IMR-90 (cell line): Measurements from ENCODE around the gene SPDEF. TPM values are rescaled to one million over a fixed set of nuclear protein-coding genes. Genes with fewer than 3 reads are reported as not detected.

Experiments used
- ATAC-seq: fragments of 200-7000 bp; cut with Tn5 transposase; 2 replicates; pipeline ENCODE4 v1.9.1; 2020; ENCODE audit warnings: low read depth, mild to moderate bottlenecking, moderate library complexity
- BruUV-seq: library from RNA; stranded (reverse); fragments of 400-500 nt; replicated peaks from 2 replicates; lab custom pipeline; 2021; lab: Mats Ljungman, UMichigan
- CTCF ChIA-PET: fragments of 300-600 bp; formaldehyde crosslinking; extraction: SDS; loops from one replicate; lab custom pipeline; 2021; ENCODE audit warnings: antibody characterized with exemption; lab: Yijun Ruan, JAX
- POLR2A ChIA-PET: fragments of 300-600 bp; sonication (Branson Sonifier 250); formaldehyde crosslinking; loops from one replicate; lab custom pipeline; 2022; ENCODE audit warnings: antibody characterized with exemption; ENCODE audit not compliant: unreplicated experiment; lab: Charles Lee
- DNase-seq: peaks from one replicate; pipeline ENCODE4 v3.0.0; 2013
- H2AFZ ChIP-seq: replicated peaks from 2 replicates; pipeline ENCODE3; 2013; ENCODE audit warnings: low read length, mild to moderate bottlenecking; ENCODE audit not compliant: poor library complexity
- H2AK5ac ChIP-seq: 2 replicates; pipeline ENCODE4 v1.6.1; 2013; ENCODE audit warnings: low read depth, low read length, inconsistent platforms
- H2AK9ac ChIP-seq: replicated peaks from 2 replicates; pipeline ENCODE3; 2013; ENCODE audit warnings: mild to moderate bottlenecking, low read depth, low read length, moderate library complexity; ENCODE audit not compliant: poor library complexity
- H2BK120ac ChIP-seq: 2 replicates; pipeline ENCODE4 v1.6.1; 2013; ENCODE audit warnings: low read depth, low read length, inconsistent platforms
- H2BK15ac ChIP-seq: 3 replicates; pipeline ENCODE4 v1.6.1; 2013; ENCODE audit warnings: low read depth, low read length, inconsistent platforms
- H2BK20ac ChIP-seq: 2 replicates; pipeline ENCODE4 v1.6.1; 2013; ENCODE audit warnings: low read depth, mild to moderate bottlenecking, inconsistent platforms, low read length, moderate library complexity
- H2BK5ac ChIP-seq: 2 replicates; pipeline ENCODE4 v1.6.1; 2013; ENCODE audit warnings: mild to moderate bottlenecking, low read depth, low read length, inconsistent platforms; ENCODE audit not compliant: poor library complexity, severe bottlenecking
- H3K14ac ChIP-seq: replicated peaks from 2 replicates; pipeline ENCODE4 v1.6.1; 2013; ENCODE audit warnings: low read depth, low read length, inconsistent platforms
- H3K18ac ChIP-seq: 2 replicates; pipeline ENCODE4 v1.6.1; 2013; ENCODE audit warnings: low read depth, low read length, control low read depth
- H3K23ac ChIP-seq: 2 replicates; pipeline ENCODE4 v1.6.1; 2013; ENCODE audit warnings: low read depth, low read length, inconsistent platforms
- H3K27ac ChIP-seq: 2 replicates; pipeline ENCODE4 v1.5.1; 2013; ENCODE audit warnings: mild to moderate bottlenecking, control low read depth, low read length; ENCODE audit not compliant: insufficient read depth
- H3K27me3 ChIP-seq: 2 replicates; pipeline ENCODE4 v1.6.1; 2013; ENCODE audit warnings: low read length; ENCODE audit not compliant: control insufficient read depth, insufficient read depth
- H3K36me3 ChIP-seq: 2 replicates; pipeline ENCODE4 v1.6.1; 2013; ENCODE audit warnings: low read length, mixed read lengths; ENCODE audit not compliant: control insufficient read depth, insufficient read depth
- H3K4ac ChIP-seq: 2 replicates; pipeline ENCODE4 v1.6.1; 2013; ENCODE audit warnings: low read depth, low read length, inconsistent platforms
- H3K4me1 ChIP-seq: 2 replicates; pipeline ENCODE4 v1.6.1; 2013; ENCODE audit warnings: low read length, mixed read lengths; ENCODE audit not compliant: control insufficient read depth, insufficient read depth
- H3K4me2 ChIP-seq: 2 replicates; pipeline ENCODE4 v1.6.1; 2013; ENCODE audit warnings: low read depth, mild to moderate bottlenecking, control low read depth, low read length, moderate library complexity
- H3K4me3 ChIP-seq: 2 replicates; pipeline ENCODE4 v1.5.1; 2013; ENCODE audit warnings: low read depth, mild to moderate bottlenecking, control low read depth, low read length, moderate library complexity; ENCODE audit not compliant: insufficient read depth
- H3K56ac ChIP-seq: 2 replicates; pipeline ENCODE4 v1.6.1; 2013; ENCODE audit warnings: low read length, inconsistent platforms; ENCODE audit not compliant: insufficient read depth; ENCODE audit errors: extremely low read depth
- H3K79me1 ChIP-seq, 2 experiments: 2 replicates each; pipeline ENCODE4 v1.6.1; 2013; ENCODE audit warnings: low read length in 2 of 2, inconsistent platforms in 1 of 2, low read depth in 1 of 2
- H3K9ac ChIP-seq: 2 replicates; pipeline ENCODE4 v1.6.1; 2013; ENCODE audit warnings: low read depth, low read length, control low read depth
- H3K9me1 ChIP-seq: 2 replicates; pipeline ENCODE4 v1.6.1; 2013; ENCODE audit warnings: low read length, inconsistent platforms; ENCODE audit not compliant: insufficient read depth
- H3K9me3 ChIP-seq: 2 replicates; pipeline ENCODE4 v1.6.1; 2013; ENCODE audit warnings: low read length; ENCODE audit not compliant: control insufficient read depth, insufficient read depth
- H4K20me1 ChIP-seq: 2 replicates; pipeline ENCODE4 v1.6.1; 2013; ENCODE audit warnings: low read length, inconsistent platforms; ENCODE audit not compliant: insufficient read depth
- H4K5ac ChIP-seq: 2 replicates; pipeline ENCODE4 v1.6.1; 2013; ENCODE audit warnings: mild to moderate bottlenecking, low read depth, low read length, control low read depth
- H4K8ac ChIP-seq, 2 experiments: 2 replicates each; pipeline ENCODE4 v1.6.1; 2013; ENCODE audit warnings: low read depth in 2 of 2, low read length in 2 of 2, control low read depth in 1 of 2, inconsistent platforms in 1 of 2
- H4K91ac ChIP-seq: 2 replicates; pipeline ENCODE4 v1.6.1; 2013; ENCODE audit warnings: low read depth, low read length, inconsistent platforms; ENCODE audit not compliant: insufficient read depth
- MAZ ChIP-seq: IDR thresholded peaks from 2 replicates; pipeline ENCODE4 v1.6.1; 2012; ENCODE audit warnings: low read depth, mild to moderate bottlenecking, low read length, improper control_type of control experiment, moderate library complexity, borderline replicate concordance
- MXI1 ChIP-seq: IDR thresholded peaks from 2 replicates; pipeline ENCODE4 v1.6.1; 2012; ENCODE audit warnings: low read depth, mild to moderate bottlenecking, low read length, moderate library complexity, borderline replicate concordance
- NFE2L2 ChIP-seq: fragments of 150-350 bp; IDR thresholded peaks from 2 replicates; pipeline ENCODE4 v1.6.1; 2016; ENCODE audit warnings: low read depth, mild to moderate bottlenecking, low read length
- POLR2A ChIP-seq: IDR thresholded peaks from 2 replicates; pipeline ENCODE4 v1.6.1; 2012; ENCODE audit warnings: mild to moderate bottlenecking, low read depth, low read length
- RFX5 ChIP-seq: IDR thresholded peaks from 2 replicates; pipeline ENCODE4 v1.8.0; 2012; ENCODE audit warnings: low read depth, mild to moderate bottlenecking, low read length, moderate library complexity
- WGBS, 2 experiments: methylation state at CpG; one replicate each; pipeline versions ENCODE4 v1.1.5 to v1.1.7; 2013; ENCODE audit warnings: missing lambda C conversion rate in 2 of 2; ENCODE audit not compliant: insufficient read length in 1 of 2; ENCODE audit errors: extremely low coverage in 2 of 2; 5-methylcytosine and 5-hydroxymethylcytosine counted together
- dilution Hi-C: fragments of 300-500 bp; cut with HindIII; formaldehyde crosslinking; loops from one replicate; pipeline ENCODE4 v1.14.3; 2018; ENCODE audit warnings: low sequenced_read_pairs; ENCODE audit not compliant: unreplicated experiment
- in situ Hi-C: fragments of 300-500 bp; cut with MboI; formaldehyde crosslinking; loops from 3 replicates; pipeline ENCODE4 v1.14.3; 2019; ENCODE audit warnings: low sequenced_read_pairs, inconsistent platforms, mixed read lengths
- intact Hi-C: fragments of 100-400 bp; cut with micrococcal nuclease; formaldehyde crosslinking; loops from 2 replicates; pipeline ENCODE4 v1.10.0; 2022
- polyA plus RNA-seq, 3 experiments: library from polyadenylated mRNA; depleted of rRNA; stranded (reverse); fragments of >200 nt; gene quantifications; 2 replicates each; pipeline ENCODE4 v1.2.3, GENCODE V29; 2012; ENCODE audit warnings: low replicate concordance in 1 of 3
- total RNA-seq: library from RNA; depleted of rRNA; stranded (reverse); fragments of >200 nt; gene quantifications from 2 replicates; pipeline ENCODE4 v1.2.3, GENCODE V29; 2012
- TF ChIP-seq, protein P1 (sequence below): conservative IDR thresholded peaks from 2 replicates; pipeline ENCODE4 v1.5.1; 2012; ENCODE audit warnings: mild to moderate bottlenecking, low read depth, low read length, improper control_type of control experiment
- TF ChIP-seq, protein P2 (sequence below): fragments of 150-350 bp; IDR thresholded peaks from 2 replicates; pipeline ENCODE4 v1.6.1; 2016; ENCODE audit warnings: low read depth, mild to moderate bottlenecking, low read length, moderate library complexity, borderline replicate concordance
- TF ChIP-seq, protein P3 (sequence below): fragments of 150-350 bp; IDR thresholded peaks from 2 replicates; pipeline ENCODE4 v1.6.1; 2017; ENCODE audit warnings: mild to moderate bottlenecking, antibody characterized with exemption, low read length, low read depth

Gene SPDEF
- total and polyA plus RNA-seq, 2 of the 4 experiments (the other 2 are of a cell fraction) = 0.05 TPM; not detected in 1

DNA sequence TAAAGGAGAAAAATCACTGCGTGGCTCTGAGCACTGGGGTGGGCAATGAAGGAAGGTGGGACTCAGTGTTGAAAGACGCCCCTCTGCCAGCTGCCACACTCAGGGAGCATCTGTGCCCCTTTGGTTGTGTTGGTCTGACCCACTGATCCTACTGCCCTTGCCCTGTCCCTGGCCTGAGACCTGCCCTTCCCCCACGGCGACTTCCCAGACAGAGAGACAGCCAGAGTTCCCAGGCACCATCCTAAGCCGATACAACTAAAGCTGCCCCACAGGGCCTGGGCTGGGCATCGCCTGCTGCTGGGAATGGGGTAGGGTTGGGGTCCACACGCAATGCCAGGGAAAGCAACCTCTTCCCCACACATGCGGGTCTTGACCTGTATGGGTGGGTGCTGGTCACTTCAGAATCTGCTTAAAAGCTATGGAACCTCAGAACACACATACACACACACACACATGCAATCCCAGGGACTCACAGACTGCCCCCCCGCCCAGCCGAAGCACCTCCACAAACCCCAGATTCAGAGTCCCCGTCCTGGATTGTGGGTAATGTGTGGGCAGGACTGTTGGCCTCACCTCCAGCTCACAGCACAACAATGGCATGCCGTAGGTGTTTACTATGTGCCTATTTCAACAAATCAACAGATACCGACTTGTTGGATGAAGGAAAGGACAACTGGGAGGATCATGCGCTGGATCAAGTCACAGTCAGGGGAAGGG lies 10.9 kb upstream of the SPDEF start (continued):
- no peak for TF ChIP-seq RFX5
- TF ChIP-seq, protein P1, sequence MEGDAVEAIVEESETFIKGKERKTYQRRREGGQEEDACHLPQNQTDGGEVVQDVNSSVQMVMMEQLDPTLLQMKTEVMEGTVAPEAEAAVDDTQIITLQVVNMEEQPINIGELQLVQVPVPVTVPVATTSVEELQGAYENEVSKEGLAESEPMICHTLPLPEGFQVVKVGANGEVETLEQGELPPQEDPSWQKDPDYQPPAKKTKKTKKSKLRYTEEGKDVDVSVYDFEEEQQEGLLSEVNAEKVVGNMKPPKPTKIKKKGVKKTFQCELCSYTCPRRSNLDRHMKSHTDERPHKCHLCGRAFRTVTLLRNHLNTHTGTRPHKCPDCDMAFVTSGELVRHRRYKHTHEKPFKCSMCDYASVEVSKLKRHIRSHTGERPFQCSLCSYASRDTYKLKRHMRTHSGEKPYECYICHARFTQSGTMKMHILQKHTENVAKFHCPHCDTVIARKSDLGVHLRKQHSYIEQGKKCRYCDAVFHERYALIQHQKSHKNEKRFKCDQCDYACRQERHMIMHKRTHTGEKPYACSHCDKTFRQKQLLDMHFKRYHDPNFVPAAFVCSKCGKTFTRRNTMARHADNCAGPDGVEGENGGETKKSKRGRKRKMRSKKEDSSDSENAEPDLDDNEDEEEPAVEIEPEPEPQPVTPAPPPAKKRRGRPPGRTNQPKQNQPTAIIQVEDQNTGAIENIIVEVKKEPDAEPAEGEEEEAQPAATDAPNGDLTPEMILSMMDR = no peak

DNA sequence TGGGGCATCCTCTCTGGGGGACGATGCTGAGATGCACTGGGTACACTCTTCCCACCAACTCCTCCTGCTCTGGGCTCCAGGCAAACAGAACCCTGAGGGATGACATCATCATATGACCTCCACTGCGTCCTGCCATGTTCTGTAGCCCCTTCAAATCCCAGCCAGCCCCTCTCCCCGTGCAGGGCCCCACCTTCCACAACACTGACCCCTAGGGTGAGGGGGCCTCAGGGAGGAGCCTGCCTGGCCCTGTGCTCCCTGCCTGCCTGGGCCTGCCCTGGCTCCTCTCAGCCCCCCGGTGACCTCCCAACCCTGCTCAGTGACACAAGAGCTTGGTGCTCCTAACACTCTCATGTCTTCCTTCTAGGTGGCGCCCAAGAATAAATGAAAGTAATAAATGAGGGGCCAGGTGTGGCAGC lies 9.6 kb upstream of the SPDEF start:
- intact Hi-C loops (no loop called here), dilution Hi-C loops (no loop called here), in situ Hi-C loops (no loop called here)
- no peak overlapping the region for H2BK15ac ChIP-seq
- H2AK5ac ChIP-seq = no peak overlapping the region
- H2AK9ac ChIP-seq = no peak overlapping the region
- H3K18ac ChIP-seq = no peak overlapping the region
- ChIA-PET CTCF (interaction anchor here (1.0 kb wide), 1 partner anchor 15 kb away, joined by 3 read pairs; no protein-coding TSS in a partner anchor), POLR2A (no interaction called here)
- H3K4me2 ChIP-seq = no peak overlapping the region
- no peak overlapping the region for H3K23ac ChIP-seq
- no peak overlapping the region for H4K5ac ChIP-seq
- H3K9me3 ChIP-seq = no peaks in the 10 kb centered on the region
- no peak overlapping the region for H2AFZ ChIP-seq
- H3K4ac ChIP-seq = no peak overlapping the region
- ATAC-seq = no peak
- H3K79me1 ChIP-seq = no peaks in the 10 kb centered on the region
- no peak overlapping the region for H3K9ac ChIP-seq
- H3K27me3 ChIP-seq = peaks cover 2% of the 10 kb centered on the region; the same call in 1 of the 2 replicates
- no peak overlapping the region for H4K8ac ChIP-seq
- H4K20me1 ChIP-seq = no peaks in the 10 kb centered on the region
- H3K4me3 ChIP-seq = no peak overlapping the region
- H3K4me1 ChIP-seq = peaks cover 3% of the 10 kb centered on the region
- 0 out of 2 replicates have a peak, but pooled peaks cover 3% of the 10 kb centered on the region for H3K9me1 ChIP-seq
- no peak overlapping the region for H3K14ac ChIP-seq
- DNase-seq = no peak
- H2BK120ac ChIP-seq = no peak overlapping the region
- no peak overlapping the region for H2BK20ac ChIP-seq
- no peak overlapping the region for H3K56ac ChIP-seq
- H4K91ac ChIP-seq = no peak overlapping the region
- no peak overlapping the region for H2BK5ac ChIP-seq
- BruUV-seq = no TSS peak
- H3K36me3 ChIP-seq = no peaks in the 10 kb centered on the region
- H3K27ac ChIP-seq = no peak overlapping the region
- 75% methylated on average over 1 of the region's 5 CpGs; no CpG with 5 or more reads in 1 of the 2 experiments for WGBS, 2 experiments
- TF ChIP-seq, protein P2, sequence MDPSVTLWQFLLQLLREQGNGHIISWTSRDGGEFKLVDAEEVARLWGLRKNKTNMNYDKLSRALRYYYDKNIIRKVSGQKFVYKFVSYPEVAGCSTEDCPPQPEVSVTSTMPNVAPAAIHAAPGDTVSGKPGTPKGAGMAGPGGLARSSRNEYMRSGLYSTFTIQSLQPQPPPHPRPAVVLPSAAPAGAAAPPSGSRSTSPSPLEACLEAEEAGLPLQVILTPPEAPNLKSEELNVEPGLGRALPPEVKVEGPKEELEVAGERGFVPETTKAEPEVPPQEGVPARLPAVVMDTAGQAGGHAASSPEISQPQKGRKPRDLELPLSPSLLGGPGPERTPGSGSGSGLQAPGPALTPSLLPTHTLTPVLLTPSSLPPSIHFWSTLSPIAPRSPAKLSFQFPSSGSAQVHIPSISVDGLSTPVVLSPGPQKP = no peak
- no peak for TF ChIP-seq RFX5
- TF ChIP-seq, protein P3, sequence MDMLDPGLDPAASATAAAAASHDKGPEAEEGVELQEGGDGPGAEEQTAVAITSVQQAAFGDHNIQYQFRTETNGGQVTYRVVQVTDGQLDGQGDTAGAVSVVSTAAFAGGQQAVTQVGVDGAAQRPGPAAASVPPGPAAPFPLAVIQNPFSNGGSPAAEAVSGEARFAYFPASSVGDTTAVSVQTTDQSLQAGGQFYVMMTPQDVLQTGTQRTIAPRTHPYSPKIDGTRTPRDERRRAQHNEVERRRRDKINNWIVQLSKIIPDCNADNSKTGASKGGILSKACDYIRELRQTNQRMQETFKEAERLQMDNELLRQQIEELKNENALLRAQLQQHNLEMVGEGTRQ = no peak
- TF ChIP-seq, protein P1 = no peak
- TF ChIP-seq MAZ = no peak
- no peak for TF ChIP-seq NFE2L2
- no peak for TF ChIP-seq POLR2A
- TF ChIP-seq MXI1 = no peak
